Activated T-cell treated with anti-CD3 and anti-CD28 coated beads for 48 hours (primary cell): ENCODE data around the gene CMTM8.

Experiments
- DNase-seq: peaks from one replicate; pipeline ENCODE4 v3.0.0-alpha.2; 2020; ENCODE audit warnings: low read depth

The CMTM8 gene

DNA sequence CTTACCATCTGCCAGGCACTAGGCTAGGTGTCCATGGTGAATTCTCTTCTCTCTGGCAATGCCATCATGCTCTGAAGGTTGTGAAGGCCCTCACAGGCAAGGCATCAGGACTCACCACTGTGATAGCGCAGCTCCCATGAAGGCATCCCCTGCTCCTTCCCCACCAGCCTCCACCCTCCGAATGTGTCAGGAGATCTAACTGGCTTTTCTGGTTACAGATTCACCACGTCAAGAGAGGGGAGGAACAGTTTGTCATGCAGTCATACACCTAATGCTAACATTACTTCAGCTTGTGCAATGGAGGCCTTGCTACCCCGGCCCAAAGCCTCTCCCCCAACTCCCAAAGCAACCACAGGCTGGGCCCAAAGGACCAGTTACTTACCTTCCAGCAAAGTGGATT lies 8.9 kb upstream of the CMTM8 start:
- DNase-seq: no peak

DNA sequence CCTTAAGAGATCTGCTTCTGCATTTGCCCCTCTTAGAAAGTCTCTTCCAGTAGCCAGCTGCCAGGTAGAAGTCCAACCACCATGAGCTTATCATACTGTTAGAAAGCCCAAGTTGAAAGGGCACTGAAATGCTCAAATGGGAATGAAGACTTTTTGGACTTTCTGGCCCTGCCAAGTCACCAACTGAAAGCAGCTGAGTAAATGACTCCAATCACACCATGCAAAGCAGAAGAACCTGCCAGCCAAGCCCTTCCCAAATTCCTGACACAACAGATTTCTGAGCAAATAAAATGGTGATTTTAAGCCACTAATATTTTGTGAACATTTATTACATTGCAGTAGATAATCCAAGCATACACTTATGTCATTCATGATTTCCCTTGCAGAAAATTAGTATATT lies 2.1 kb upstream of the CMTM8 start:
- no peak for DNase-seq

DNA sequence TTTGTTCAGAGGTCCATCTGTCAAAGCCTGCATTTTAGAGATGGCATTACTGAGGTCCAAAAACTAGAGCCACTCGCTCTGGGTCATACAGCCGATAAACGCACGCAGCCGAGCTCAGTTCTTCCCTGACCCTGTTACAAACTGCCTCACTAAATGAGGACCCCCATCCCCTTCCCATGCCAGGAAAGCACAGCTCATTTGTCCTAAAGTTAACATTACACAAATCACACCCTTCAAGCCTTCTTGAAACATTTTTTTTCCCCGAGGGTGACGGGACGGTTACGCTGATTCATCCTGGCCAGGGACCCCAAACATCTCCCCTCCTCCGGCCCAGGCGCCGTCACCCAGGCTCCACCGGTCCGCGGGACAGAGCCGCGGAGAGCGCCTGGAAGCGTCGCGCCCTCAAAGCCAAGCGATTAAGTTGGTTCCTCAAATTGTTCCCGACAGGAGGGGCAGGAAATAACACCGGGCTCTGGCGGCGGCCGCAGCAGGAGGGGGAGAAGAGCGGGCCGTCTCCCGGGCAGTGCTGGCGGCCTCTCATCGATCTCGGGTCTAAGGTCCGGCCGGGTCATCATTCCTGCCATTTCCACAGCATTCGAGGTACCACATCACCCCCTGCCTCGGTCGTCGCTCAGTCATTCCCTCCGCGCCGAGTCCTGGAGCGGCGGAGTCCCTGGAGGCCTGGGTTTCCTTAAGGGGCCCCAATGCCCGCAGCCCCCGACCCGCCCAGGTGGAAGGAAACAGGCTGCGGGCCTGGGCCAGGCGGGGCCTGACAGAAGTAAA lies 619 bp upstream of the CMTM8 start:
- DNase-seq: no peak

DNA sequence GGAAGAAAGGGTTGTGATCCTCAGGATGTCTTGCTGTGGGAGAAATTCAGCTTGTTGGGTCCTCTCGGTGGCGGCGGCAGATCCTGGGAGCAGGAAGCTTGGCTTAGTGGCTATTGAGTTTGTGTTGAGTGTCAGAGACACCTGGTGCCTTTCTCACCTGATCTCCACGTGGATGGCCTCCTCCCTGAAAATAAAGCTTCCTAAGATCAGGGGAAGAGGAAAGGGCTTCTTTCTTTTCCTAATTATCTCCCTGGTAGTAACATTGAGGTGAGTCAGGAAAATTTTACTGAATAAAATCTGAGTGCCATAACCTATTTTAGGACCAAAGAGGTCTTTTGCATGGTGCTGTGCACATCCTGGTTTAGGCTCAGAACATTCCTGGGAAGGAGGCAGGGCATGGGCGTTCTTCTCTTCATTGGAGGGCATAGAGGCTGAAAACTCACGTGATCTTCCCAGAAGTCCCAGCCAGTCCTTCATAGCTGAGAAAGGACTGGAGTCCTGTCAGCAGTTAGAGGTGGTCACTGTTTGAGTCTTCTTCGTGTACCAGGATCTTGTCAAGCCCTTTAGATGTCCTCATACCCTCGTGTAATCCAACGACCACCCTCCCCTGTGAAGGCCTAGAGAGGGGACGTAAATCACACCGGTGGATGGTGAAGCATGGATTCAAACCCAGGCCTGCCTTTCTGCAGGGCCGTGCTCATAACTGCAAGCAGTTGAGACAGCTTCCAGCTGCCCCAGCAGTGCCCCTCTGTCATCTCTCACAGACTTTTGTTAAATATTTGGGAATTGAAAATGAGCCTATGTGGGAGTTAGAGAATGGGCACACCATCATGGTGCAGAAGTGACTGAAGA lies 1.1 kb downstream of the CMTM8 start:
- DNase-seq: no peak

DNA sequence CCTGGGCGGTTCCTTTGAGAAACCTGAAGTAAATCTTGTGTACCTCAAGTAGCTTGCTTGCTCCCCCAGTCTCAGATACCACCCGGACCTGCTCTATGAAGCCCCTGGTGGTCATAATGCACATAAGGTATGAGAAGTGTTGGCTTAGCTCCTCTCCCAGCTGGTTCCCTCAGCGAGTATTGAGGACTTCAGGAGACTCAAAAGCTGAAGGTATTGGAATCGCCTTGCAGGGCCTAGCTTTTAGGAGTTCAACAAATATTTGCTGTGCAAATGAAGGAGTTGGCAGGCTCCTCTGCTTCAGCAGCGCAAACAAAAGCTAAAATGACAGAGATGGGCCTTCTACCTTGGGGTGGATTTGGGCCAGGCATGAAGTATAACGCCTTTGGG lies 1.7 kb downstream of the CMTM8 start:
- peak; percentile 20 for DNase-seq

DNA sequence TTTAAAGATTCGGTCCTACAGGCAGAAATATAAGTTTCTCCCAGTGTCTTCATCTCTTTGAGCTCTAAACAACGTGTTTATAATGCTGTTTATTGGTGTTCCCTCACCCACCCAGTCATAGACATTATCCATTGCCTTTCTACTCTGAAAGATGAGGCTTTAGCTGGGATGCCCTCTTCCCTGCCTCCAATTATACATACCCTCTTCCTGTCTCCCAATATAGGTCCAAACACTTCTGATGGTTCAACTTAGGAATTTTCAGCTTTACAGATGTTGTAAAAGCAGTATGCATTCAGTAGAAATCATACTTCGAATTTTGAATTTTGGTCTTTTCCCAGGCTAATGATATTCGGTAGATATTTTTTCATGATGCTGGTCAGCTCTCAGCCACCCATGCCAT lies 2.6 kb downstream of the CMTM8 start:
- no peak for DNase-seq

DNA sequence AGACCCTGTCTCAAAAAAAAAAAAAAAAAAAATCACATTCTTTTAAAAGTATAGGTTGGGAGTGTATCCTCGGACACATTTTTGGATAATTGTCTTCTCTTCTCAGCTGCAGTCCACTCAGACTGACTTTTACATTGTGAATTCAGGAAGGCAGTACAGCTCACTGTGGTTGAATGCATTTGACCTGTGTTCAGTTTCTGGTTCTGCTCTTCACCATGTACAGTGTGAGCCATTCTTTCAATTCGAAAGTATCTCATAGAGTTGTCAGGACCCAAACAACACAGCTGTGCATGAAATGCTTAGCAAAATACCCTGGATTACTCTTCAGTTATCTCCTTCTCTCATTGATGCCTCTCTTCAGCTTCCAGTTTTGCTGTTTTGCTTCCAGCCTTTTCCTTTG lies 5.0 kb downstream of the CMTM8 start:
- no peak for DNase-seq

DNA sequence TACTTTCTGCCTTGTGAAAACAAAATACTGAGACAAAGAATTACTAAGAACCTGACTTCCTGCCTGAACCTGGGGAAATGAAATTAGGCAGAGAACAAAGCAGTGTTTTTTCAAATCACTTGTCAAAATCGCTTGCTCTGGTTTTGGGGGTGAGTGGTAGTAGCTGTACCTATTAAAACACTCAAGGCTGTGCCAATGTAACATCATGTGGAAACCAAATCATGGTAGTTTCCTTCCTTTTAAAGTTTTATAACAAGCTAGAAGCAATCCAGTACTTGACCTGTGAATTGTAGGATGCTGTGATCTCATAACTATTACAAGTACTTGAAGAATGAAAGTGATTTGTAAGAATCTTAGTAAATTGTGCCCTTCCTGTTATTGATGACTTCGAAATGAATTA lies 6.7 kb downstream of the CMTM8 start:
- no peak for DNase-seq

DNA sequence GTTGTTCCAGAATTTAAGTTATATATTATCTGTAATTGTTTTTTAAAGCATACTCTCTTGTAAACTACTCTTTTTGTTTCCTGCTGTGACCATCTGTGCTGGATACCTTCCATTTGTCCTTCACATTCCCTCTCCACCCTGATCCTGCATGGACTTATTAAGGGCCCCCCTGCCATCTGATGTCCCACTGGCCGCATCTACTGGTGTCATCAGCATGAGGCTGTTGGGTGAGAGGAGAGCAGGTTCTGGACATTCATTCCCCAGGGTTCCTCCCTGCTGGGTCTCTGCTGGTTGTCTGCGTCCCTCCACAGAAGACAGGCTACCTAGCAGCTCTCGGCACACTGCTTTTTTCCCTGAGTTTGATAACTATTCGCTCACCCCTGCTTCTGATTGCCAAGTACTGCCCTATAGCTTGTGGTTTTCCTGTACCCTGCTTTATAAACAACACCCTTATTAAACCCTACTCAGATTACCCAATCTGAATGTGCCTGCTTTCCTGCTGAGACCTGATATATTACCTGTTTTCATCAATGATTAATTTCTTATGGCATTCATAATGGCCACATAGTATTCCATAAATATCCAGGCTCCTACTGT lies 7.7 kb downstream of the CMTM8 start:
- DNase-seq: no peak

DNA sequence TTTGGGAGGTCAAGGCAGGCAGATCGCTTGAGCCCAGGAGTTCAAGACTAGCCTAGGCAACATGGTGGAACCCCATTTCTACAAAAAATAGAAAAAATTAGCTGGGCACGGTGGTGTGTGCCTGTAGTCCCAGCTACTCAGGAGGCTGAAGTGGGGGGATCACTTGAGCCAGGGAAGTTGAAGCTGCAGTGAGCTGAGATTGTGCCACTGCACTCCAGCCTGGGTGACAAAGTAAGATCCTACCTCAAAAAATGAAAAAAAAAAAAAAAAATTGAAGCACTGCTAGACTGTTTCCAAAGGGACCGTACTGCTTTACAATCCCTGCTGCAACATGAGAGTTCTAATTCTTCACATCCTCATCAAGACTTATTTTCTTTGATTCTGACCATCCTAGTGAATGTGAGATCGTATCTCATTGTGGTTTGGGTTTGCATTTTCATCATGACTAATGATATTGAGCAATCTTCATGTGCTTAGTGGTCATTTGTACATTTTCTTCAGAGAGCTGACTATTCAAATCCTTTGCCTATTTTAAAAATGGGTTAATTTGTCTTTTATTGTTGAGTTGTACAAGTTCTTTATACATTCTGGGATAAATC lies 10.8 kb downstream of the CMTM8 start:
- no peak for DNase-seq

DNA sequence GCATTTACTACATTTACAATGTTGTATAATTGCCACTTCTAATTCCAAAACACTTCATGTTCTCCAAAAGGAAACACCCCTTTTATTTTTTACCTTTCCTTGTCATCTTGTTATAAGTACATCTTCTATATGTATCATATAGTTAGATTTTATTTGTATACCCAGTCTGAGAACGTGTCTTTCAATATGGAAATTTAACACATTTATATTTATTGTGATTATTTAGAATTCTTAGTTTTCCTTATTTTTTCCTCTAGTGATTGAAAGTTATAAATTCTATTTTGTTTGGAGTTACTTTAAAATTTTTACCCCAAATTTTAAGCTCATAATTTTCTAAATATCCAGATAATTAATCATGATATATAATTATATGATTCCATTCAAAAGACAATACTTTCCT lies 15.8 kb downstream of the CMTM8 start:
- no peak for DNase-seq

DNA sequence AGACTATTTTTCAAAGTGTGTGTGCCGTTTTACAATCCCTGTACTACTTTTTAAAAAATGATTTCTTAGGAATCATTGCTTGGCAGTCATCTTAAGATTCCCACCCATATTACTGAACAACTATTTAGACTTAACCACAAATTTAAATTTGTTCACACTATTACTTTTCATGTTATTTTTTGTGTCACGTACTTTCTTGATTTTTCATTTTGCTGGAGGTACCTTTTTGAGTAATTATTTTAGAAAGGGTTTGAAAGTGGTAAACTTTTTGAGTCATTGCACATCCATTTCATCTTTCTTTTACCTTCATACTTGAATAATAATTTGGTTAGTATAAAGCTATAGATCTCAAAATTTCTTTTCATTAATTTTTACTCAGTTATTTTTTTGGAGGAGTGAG lies 16.9 kb downstream of the CMTM8 start:
- no peak for DNase-seq

DNA sequence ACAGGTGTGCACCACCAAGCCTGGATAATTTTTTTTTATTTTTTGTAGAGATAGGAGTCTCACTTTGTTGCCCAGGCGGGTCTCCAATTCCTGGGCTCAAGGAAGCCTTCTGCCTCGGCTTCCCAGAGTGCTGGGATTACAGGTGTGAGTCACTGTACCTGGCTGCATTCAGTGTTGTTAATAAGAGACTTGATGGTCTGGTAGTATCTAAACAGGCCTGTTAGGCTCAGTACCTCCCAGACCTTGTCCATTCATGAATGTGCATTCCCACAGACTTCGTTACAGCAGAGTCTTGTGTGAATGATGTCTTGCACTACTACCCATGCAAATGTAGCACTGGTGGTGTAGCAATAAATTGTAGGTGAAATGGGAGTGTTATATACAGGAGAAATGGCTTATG lies 17.7 kb downstream of the CMTM8 start:
- DNase-seq: no peak

DNA sequence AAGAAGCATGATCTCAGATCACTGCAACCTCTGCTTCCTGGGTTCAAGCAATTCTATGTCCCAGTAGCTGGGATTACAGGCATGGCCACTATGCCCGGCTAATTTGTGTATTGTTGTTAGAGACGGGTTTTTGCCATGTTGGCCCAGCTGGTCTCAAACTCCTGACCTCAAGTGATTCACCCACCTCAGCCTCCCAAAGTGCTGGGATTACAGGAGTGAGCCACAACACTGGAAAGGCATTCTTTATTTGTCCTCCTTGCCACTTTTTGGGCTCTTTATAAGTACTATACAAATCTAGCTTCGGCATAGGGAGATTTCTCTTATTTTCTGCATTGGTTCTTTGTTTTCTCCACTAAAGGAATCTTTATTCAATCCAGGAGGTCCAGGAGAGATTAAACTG lies 18.6 kb downstream of the CMTM8 start:
- DNase-seq: no peak

DNA sequence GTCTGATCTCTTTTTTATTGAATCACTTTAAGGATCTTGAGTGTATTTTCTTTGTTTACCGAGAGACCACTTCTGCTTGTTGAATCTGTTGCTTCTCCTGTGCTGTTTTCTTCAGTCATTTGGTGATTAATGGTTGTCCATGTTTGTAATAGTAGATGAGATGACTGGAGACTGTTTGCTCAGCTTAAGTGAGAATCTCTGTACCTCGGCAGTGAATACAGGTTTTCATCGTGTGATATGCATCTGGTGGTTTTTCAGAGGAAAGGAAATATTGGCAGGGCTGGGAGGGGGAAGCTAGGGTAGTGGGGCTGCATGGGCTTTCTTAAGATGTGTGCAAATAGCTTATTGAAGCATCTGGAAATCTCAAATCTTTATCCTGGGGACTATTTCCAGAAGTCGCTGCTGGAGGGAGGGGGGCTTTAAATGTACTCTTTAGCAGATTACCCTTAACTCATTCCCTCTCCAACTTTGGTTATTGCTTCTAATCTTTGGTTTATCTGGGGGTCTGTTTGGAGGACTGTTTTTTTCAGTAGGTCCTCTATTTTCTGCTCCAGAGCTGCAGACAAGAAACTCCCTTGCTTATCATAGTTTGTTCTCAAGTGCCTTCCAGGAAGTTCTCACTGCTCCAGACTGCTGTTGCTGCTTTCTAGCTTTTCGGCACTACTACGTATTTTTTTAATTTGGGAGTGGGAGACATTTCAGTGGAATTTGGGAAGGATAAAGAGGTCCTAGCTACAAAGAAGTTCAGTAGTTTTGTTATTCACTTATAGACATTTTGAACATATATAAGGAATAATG lies 19.4 kb downstream of the CMTM8 start:
- DNase-seq: no peak

DNA sequence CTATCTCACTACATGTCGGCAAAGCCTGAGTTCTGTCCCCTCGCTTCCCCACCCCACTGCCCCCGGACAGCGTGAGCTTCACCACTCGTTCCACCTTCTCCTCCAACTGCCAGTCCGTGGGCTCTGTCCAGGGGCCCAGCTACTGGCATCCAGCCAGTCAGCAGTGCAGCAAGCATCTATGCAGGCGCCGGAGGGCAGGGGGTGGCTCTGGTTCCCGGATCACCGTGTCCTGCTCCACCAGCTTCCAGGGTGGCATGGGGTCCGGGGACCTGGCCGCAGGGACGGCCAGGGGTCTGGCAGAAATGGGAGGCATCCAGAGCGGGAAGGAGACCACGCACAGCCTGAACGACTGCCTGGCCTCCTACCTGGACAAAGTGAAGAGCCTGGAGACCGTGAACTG lies 20.4 kb downstream of the CMTM8 start:
- DNase-seq: no peak

DNA sequence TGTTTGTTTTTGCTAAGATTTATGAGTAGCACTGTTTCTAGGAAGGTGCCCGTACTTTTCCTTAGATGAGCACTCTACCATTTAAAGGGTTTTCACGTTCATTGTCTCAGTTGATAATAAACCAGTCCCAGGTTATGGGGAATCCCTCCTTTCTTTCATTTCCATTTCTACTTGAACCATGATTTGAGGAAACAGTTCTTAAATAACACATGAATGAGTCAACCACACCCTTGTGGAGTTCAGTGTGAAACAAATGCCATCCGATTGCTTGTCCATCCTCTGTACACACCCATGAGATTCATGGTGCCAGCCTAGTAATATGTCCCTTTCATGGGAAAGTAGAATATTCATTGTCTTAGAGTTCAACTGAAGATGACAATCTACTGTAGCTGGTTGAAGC lies 23.1 kb downstream of the CMTM8 start:
- no peak for DNase-seq

DNA sequence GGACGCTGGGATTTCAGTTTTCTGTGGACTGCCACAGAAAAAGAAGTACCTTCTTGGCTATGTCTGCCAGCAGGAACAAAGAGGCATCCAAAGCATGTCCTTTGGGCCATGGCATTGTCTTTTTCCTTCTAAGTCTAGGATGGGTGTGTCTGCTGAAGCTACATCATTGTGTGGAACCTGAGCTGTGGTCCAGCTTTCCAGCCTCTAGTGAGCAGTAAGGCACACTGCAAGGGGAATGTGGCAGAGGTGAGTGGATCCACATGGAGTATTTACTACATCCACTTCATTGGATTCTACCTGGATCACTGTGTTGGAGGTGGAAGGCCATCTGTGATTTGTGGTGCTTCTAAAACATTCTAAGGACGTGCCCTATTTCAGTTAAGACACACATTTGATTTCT lies 23.7 kb downstream of the CMTM8 start:
- no peak for DNase-seq

DNA sequence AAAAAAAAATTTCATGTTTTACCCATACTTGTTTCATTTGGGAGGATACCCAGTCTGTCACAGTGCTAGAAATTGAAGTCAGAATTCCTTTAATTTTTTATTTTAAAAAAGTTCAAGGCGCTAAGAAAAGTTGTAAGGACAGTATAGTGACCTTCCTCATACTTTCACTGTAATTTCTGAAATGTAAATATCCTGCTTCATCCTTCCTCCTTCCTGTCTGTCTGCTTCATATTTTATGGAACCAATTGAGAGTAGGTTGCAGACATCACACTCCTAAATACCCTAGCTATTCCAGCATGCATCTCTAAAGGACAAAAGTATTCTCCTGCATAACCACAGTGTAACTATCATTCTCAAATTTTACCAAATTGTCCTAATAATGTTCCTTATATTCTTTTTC lies 35.8 kb downstream of the CMTM8 start:
- no peak for DNase-seq

DNA sequence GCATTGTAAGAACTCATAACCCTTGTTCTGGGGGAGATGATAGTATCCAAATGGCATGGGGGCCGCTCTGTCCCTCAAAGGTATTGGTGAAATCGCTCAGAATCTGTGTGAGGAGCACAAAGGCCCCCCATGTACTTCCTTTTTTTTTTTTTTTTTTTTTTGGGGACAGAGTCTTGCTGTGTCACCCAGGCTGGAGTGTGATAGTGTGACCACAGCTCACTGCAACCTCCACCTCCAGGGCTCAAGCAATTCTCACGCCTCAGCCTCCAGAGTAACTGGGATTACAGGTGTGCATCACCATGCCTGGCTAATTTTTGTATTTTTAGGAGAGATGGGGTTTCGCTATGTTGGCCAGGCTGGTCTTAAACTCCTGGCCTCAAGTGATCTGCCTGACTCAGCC lies 37.0 kb downstream of the CMTM8 start:
- DNase-seq: no peak

DNA sequence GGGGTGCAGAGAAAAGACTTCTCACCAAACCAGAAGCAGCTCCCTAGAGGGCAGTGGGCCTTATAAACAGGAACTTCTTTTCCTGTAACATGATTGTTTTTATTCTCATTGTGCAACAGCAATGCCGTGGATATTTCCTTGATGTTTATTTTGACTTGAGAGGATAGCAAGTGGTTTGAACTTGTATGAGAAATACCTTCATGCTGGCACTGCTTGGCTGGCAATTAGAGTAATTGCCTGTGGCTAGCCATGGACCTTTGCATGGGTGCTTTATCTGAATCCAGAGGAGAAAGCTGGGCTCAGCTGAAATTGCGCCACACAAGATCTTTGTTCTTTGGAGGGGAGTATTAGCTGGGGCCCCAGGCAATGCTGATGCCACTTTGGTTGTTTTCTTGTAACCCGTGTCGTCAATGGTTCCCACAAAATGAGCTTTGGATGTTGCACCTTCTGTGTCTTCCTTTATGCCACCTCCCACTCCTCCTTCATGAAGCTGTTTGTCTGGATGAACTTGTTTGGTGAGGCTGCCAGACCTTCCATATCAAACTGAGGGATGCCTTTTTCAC lies 37.9 kb downstream of the CMTM8 start:
- no peak for DNase-seq

DNA sequence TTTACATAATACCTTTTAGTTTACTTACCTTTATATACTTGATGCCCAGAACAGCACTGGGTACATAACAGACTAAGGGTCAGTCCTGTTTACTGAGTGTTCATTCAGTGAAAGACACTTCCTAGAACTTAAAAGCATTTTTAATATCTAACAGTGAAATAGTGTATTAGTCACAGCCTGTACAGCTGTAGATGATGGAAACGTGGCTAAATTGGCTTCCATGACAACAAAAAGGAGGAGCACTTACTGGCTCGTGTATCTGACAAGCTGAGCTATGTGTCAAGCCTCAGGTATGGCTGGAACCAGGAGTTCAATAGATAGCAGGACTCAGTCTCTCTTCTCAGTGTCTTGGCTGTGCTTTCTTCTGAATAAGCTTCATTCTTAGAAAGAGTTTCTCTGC lies 40.2 kb downstream of the CMTM8 start:
- no peak for DNase-seq
